GM23338 (cell line): ENCODE data around the gene ITGB3. TPM values are rescaled to one million over a fixed set of nuclear protein-coding genes. Genes with fewer than 3 reads are reported as not detected.

Source experiments
- ATAC-seq: fragments of 200-7000 bp; cut with Tn5 transposase; 3 replicates; pipeline ENCODE4 v1.9.1; 2020
- DNase-seq: peaks from one replicate; pipeline ENCODE4 v3.0.0-alpha.2; 2015; ENCODE audit warnings: low spot score
- H2AFZ ChIP-seq: fragments of 200-600 bp; sonication (generic); 2 replicates; pipeline ENCODE4 v1.8.0; 2016; ENCODE audit warnings: antibody characterized with exemption, mild to moderate bottlenecking, moderate library complexity
- H3F3A ChIP-seq: fragments of 200-600 bp; sonication (generic); replicated peaks from 2 replicates; pipeline ENCODE4 v1.8.0; 2017; ENCODE audit warnings: antibody characterized with exemption, mixed run types, low read depth
- H3K27ac ChIP-seq: fragments of 200-600 bp; sonication (generic); 2 replicates; pipeline ENCODE4 v1.6.1; 2016; ENCODE audit warnings: low read depth
- H3K27me3 ChIP-seq: fragments of 200-600 bp; sonication (generic); 2 replicates; pipeline ENCODE4 v1.8.0; 2016; ENCODE audit warnings: mild to moderate bottlenecking, mixed run types, moderate library complexity; ENCODE audit not compliant: insufficient read depth
- H3K36me3 ChIP-seq: fragments of 200-600 bp; sonication (generic); 2 replicates; pipeline ENCODE4 v1.8.0; 2016; ENCODE audit warnings: mild to moderate bottlenecking; ENCODE audit not compliant: insufficient read depth
- H3K4me1 ChIP-seq: fragments of 200-600 bp; sonication (generic); 2 replicates; pipeline ENCODE4 v1.8.0; 2016; ENCODE audit warnings: mild to moderate bottlenecking, moderate library complexity; ENCODE audit not compliant: insufficient read depth
- H3K4me2 ChIP-seq: fragments of 200-600 bp; sonication (generic); 2 replicates; pipeline ENCODE4 v1.7.1; 2017; ENCODE audit warnings: mixed run types
- H3K4me3 ChIP-seq: fragments of 200-600 bp; sonication (generic); 2 replicates; pipeline ENCODE4 v1.6.1; 2016; ENCODE audit warnings: mixed run types
- H3K79me2 ChIP-seq: fragments of 200-600 bp; sonication (generic); replicated peaks from 2 replicates; pipeline ENCODE4 v1.8.0; 2017; ENCODE audit warnings: mild to moderate bottlenecking; ENCODE audit not compliant: insufficient read depth
- H3K9me2 ChIP-seq: fragments of 200-600 bp; sonication (generic); 2 replicates; pipeline ENCODE4 v1.8.0; 2017; ENCODE audit not compliant: insufficient read depth
- H4K20me1 ChIP-seq: fragments of 200-600 bp; sonication (generic); replicated peaks from 2 replicates; pipeline ENCODE4 v1.8.0; 2017; ENCODE audit warnings: mild to moderate bottlenecking; ENCODE audit not compliant: insufficient read depth
- H3K27ac Mint-ChIP-seq: 2 replicates; pipeline ENCODE4 v1.8.0; 2020; ENCODE audit warnings: inconsistent platforms, mild to moderate bottlenecking, moderate library complexity, mixed read lengths
- H3K27me3 Mint-ChIP-seq: 3 replicates; pipeline ENCODE4 v1.8.0; 2022; ENCODE audit warnings: low read depth, mild to moderate bottlenecking, moderate library complexity, mixed read lengths, inconsistent platforms; ENCODE audit not compliant: insufficient read depth, poor library complexity
- H3K36me3 Mint-ChIP-seq: 3 replicates; pipeline ENCODE4 v1.8.0; 2021; ENCODE audit warnings: low read depth, mild to moderate bottlenecking, inconsistent platforms, moderate library complexity, mixed read lengths
- H3K4me1 Mint-ChIP-seq: 3 replicates; pipeline ENCODE4 v1.8.0; 2020; ENCODE audit warnings: mild to moderate bottlenecking, inconsistent platforms, mixed read lengths
- H3K4me3 Mint-ChIP-seq: 3 replicates; pipeline ENCODE4 v1.8.0; 2021; ENCODE audit warnings: moderate library complexity, mild to moderate bottlenecking, inconsistent platforms, mixed read lengths
- H3K9me3 Mint-ChIP-seq: 3 replicates; pipeline ENCODE4 v1.8.0; 2020; ENCODE audit warnings: moderate library complexity, mild to moderate bottlenecking, inconsistent platforms, mixed read lengths
- CTCF ChIP-seq, 2 experiments: fragments of 200-600 bp in 1 of 2; sonication (generic) in 1 of 2; conservative IDR thresholded peaks; 2 replicates each; pipeline versions ENCODE4 v1.5.1 to v1.6.1; 2016 to 2017; ENCODE audit warnings: antibody characterized with exemption in 2 of 2, low read depth in 2 of 2, mild to moderate bottlenecking in 2 of 2, moderate library complexity in 1 of 2
- ETS1 ChIP-seq: IDR thresholded peaks from 2 replicates; pipeline ENCODE4 v1.6.1; 2016; ENCODE audit warnings: antibody characterized with exemption
- EZH2 ChIP-seq: fragments of 200-600 bp; sonication (generic); IDR thresholded peaks from one replicate; pipeline ENCODE4 v1.8.0; 2017; ENCODE audit warnings: antibody characterized with exemption, mild to moderate bottlenecking, low read depth; ENCODE audit not compliant: unreplicated experiment
- JUNB ChIP-seq: IDR thresholded peaks from one replicate; pipeline ENCODE4 v1.6.1; 2016; ENCODE audit warnings: antibody characterized with exemption; ENCODE audit not compliant: unreplicated experiment
- NANOG ChIP-seq: IDR thresholded peaks from 2 replicates; pipeline ENCODE4 v1.6.1; 2016; ENCODE audit warnings: antibody characterized with exemption, borderline replicate concordance
- POLR2AphosphoS5 ChIP-seq: IDR thresholded peaks from 2 replicates; pipeline ENCODE4 v1.6.1; 2016; ENCODE audit warnings: antibody characterized with exemption, low read depth
- REST ChIP-seq: IDR thresholded peaks from one replicate; pipeline ENCODE4 v1.6.1; 2018; ENCODE audit warnings: antibody characterized with exemption; ENCODE audit not compliant: unreplicated experiment
- ZNF114 ChIP-seq: fragments of 250-450 bp; sonication (Bioruptor Pico); IDR thresholded peaks from 2 replicates; pipeline ENCODE4 v1.5.0; 2020; ENCODE audit warnings: mild to moderate bottlenecking, moderate library complexity
- polyA plus RNA-seq: library from polyadenylated mRNA; unstranded; fragments of >200 nt; fragmentation: Nextera tagmentation; extraction: Ambion mirVana; gene quantifications from 2 replicates; pipeline ENCODE4 v1.2.1, GENCODE V29; 2016
- total RNA-seq: library from RNA; depleted of rRNA; stranded (reverse); fragments of >200 nt; shearing (Covaris generic); gene quantifications from 2 replicates; pipeline ENCODE4 v1.2.3, GENCODE V29; 2014

ITGB3 gene
- total and polyA plus RNA-seq, 2 experiments from 2014 or later, result 0.52 TPM; not detected in 1

GRCh38 chr17:47254403-47254943 lies 846 bp downstream of the ITGB3 start:
- no peak overlapping the region for H3K27ac ChIP-seq
- H3K27me3 ChIP-seq, result peaks cover 68% of the 10 kb centered on the region
- peak overlapping the region; percentile 91 for H3K4me3 ChIP-seq
- Mint-ChIP-seq H3K4me3 (peak overlapping the region; percentile 94), H3K27me3 (peaks cover 36% of the 10 kb centered on the region), H3K4me1 (peaks cover 32% of the 10 kb centered on the region), H3K9me3 (peaks cover 8% of the 10 kb centered on the region), H3K27ac (no peak overlapping the region), H3K36me3 (no peaks in the 10 kb centered on the region; the same call in 2 of the 3 replicates)
- no peaks in the 10 kb centered on the region for H3K36me3 ChIP-seq
- 0 out of 2 replicates have a peak, but pooled peaks cover 5% of the 10 kb centered on the region for H3F3A ChIP-seq
- H3K79me2 ChIP-seq, result no peaks in the 10 kb centered on the region
- H3K4me1 ChIP-seq, result peaks cover 8% of the 10 kb centered on the region; the same call in 1 of the 2 replicates
- ATAC-seq, result peak; percentile 32
- H3K9me2 ChIP-seq, result no peaks in the 10 kb centered on the region
- peak overlapping the region; percentile 99 for H3K4me2 ChIP-seq
- peak overlapping the region; percentile 100 for H2AFZ ChIP-seq
- H4K20me1 ChIP-seq, result peaks cover 3% of the 10 kb centered on the region
- DNase-seq, result peak; percentile 43
- no peak for TF ChIP-seq REST
- no peak for TF ChIP-seq ETS1
- no peak for TF ChIP-seq JUNB
- TF ChIP-seq EZH2, result peak; percentile 31
- TF ChIP-seq POLR2AphosphoS5, result no peak
- TF ChIP-seq ZNF114, result no peak
- TF ChIP-seq NANOG, result no peak
- no peak for TF ChIP-seq CTCF (conservative IDR thresholded peaks at IDR 0.05; ENCODE audit: low read depth in 2 of 2)
